GM19193 (cell line): ENCODE measurements around the gene GTF3C5.

ENCODE experiments used
- POLR2A ChIP-seq: IDR thresholded peaks from 4 replicates; pipeline ENCODE4 v1.6.1; 2011; ENCODE audit not compliant: insufficient read depth, insufficient read length; ENCODE audit errors: extremely low read depth

GTF3C5 gene

DNA sequence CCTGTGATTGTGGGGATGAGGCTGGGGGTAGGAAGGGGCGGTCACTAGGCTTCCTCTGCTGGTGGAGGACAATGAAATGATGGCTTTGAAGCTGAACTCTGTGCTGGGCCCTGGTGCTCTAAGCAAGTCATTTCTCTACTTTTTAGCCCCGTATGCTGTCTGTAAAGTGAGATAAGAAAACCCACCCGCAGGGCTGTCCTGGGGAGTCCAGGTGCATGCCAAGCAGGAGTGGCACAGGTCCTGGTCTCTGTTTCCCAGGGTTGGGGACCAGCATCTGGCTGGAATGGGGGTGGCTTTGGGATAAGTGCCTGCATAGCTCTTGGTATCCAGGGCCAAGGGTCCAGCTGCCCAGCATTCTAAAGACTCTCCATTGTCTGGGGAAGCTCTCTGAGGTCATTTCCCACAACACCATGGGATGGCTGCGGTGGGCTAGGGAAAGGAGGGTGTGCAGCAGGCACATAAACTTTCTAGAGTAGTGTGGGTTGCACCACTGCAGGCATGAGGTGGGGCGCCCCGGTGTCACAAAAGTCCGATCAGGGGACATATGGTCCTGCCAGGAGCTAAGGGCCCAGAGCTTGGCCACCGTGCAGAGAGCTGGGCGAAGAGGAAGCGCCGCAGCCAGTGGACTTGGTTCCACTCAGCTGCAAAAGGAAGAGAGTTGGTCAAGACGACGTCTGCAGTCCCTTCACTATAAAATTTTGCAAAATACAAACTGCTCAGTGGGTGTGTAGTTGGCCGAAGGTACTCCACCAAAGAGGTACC, 25.6 kb upstream of the GTF3C5 start:
- TF ChIP-seq POLR2A: no peak

DNA sequence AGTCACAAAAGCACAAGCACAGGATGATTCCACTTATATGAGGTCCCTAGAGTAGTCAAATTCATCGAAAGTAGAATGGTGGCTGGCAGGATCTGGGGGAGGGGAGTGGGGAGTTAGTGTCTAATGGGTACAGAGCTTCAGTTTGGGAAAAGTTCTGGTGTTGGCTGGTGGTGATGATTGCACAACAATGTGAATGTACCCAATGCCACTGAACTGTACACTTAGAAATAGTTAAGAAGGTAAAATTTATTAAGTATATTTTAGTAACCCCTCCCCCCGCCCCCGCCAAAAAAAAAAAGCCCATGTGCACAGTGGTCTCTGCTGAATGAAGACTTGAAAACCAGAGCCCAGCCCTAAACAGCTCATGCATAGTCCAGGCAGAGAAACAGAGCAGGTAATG, 24.8 kb upstream of the GTF3C5 start:
- TF ChIP-seq POLR2A: no peak

DNA sequence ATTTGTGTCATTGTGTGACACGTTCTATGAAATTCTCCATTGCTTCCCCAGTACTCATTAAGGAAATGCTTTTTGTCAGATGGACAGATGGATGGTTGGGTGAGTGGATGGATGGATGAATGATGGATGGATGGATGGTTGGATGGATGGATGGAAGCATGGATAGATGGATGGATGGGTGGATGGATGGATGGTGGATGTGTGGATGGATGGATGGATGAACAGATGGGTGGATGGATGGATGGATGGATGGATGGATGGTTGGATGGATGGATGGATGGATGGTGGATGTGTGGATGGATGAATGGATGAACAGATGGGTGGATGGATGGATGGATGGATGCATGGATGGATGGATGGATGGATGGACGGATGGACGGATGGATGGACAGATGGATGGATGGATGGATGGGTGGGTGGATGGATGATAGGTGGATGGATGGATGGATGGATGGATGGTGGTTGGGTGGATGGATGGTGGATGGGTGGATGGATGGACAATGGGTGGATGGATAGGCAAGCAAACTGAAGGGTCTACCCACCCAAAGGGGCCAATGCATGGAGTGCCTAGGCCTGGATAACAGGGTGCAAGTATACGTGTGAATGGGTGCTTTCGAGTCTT, 24.0 kb upstream of the GTF3C5 start:
- TF ChIP-seq POLR2A: no peak

GRCh38 chr9:133008406-133008805, 22.4 kb upstream of the GTF3C5 start:
- TF ChIP-seq POLR2A: no peak

DNA sequence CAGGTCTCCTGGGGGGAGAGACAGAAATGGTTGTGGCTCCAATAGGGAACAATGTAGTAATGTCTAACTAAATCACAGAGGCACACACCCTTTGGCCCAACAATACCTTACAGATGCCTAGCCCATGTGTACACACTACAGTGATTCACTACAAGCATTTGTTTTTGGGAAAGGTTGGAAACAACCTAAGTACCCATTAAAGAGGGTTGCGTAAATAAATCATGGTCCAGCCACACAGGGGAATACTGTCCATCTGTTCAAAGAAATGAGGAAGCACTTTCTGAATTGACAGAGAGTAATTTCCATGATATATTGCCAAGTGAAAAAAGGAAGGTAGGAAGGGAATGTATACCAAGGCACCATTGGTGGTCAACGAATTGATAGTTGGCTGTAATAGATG, 22.0 kb upstream of the GTF3C5 start:
- no peak for TF ChIP-seq POLR2A

GRCh38 chr9:133009906-133010582, 20.8 kb upstream of the GTF3C5 start:
- no peak for TF ChIP-seq POLR2A

GRCh38 chr9:133014696-133015095, 16.1 kb upstream of the GTF3C5 start:
- no peak for TF ChIP-seq POLR2A

GRCh38 chr9:133023117-133023890, 7.5 kb upstream of the GTF3C5 start:
- no peak for TF ChIP-seq POLR2A

DNA sequence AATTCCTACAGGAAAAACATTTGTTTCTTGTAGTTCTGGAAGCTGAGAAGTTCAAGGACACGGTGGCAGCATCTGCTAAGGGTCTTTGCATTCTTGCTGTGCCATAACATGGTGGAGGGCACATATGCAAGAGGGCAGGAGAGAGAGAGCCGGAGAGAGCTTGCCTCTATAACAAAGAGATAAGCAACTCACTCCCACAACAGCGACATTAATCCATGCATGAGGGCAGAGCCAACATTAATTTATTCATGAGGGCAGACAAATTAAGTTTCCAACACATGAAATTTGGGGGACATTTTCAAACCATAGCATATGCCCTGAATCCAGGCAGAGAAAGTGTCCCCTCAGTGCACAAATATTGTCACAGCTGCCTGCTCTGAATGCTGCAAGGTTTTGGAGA, 4.4 kb upstream of the GTF3C5 start:
- no peak for TF ChIP-seq POLR2A

DNA sequence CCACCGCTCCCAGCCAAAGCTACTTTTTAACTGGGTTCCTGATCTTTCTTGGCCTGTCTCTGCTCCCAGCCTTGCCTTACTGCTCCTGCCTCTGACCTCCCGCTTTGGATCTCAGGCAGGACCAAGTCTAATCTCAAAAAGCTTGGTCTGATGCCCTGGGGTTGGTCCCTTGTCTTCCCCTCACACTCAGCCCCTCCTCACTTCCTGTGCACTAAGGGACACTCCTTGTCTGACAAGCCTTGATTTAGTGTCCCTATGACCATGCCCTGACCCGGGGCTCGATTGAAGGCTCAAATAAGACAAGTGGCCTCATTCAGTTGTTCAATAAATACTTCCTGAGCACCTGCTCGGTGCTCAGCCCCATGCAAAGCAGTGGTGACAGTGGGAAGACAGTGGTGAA, 3.7 kb upstream of the GTF3C5 start:
- TF ChIP-seq POLR2A: no peak

DNA sequence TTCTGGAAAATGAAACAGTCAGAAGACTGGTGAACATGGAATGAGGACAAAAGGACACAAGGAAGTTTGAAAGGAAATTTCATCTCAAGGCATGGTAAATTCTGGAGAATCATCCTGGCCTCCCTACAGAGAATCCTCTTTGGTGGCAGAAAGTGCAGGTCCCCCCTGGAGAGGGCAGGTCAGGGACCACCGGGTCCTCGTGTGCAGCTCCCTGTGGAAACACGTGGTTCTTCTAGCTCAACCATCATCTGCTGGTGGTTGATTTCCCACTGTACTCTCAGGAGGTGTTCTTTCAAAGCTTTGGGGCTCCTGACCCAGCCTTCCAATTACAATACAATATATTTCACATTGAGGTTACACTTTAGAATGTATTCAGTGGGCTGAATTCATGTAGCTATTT, 2.6 kb upstream of the GTF3C5 start:
- TF ChIP-seq POLR2A: no peak

- no peak for TF ChIP-seq POLR2A
Measured at GRCh38 chr9:133029994-133030316, 842 bp upstream of the GTF3C5 start.

GRCh38 chr9:133031130-133031422, 279 bp downstream of the GTF3C5 start:
- TF ChIP-seq POLR2A: no peak

DNA sequence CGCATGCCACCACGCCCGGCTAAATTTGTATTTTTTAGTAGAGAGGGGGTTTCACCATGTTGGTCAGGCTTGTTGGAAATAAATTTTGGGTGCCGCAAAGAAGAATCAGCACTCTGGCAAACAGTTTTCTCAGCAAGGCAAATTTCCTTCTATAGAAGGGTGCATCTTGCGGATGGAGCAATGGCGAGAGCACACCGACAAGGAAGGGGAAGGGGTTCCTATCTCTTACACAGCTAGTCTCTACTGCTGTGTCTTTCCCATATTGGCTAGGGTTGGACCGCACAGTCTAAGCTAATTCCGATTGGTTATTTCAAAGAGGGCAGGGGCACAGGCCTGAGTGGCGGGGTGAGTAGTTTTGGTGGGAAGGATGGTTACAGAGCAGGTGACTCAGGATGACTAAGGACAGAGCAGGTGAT, 707 bp downstream of the GTF3C5 start:
- no peak for TF ChIP-seq POLR2A

- TF ChIP-seq POLR2A: no peak
Measured at GRCh38 chr9:133032171-133032570, 1.4 kb downstream of the GTF3C5 start.

- TF ChIP-seq POLR2A: no peak
Measured at GRCh38 chr9:133035669-133036068, 4.9 kb downstream of the GTF3C5 start.

GRCh38 chr9:133037775-133038515, 7.1 kb downstream of the GTF3C5 start:
- TF ChIP-seq POLR2A: no peak
